GM10248 (cell line): ENCODE measurements around the gene TRIM15.
"Not testable (repeated sequence)": the region's sequence is repeated elsewhere in the genome, so short reads cannot be mapped to it uniquely, and the experiment has no call there.

Experiments used
- CTCF ChIA-PET: fragments of 300-600 bp; sonication (Branson Sonifier 250); formaldehyde crosslinking; extraction: SDS; loops from one replicate; lab custom pipeline; 2021; ENCODE audit warnings: antibody characterized with exemption; lab: Yijun Ruan, JAX
- POLR2A ChIA-PET: fragments of 350-650 bp; sonication (Branson Sonifier 250); formaldehyde crosslinking; extraction: SDS; loops from one replicate; lab custom pipeline; 2020; ENCODE audit warnings: antibody characterized with exemption; lab: Yijun Ruan, JAX
- DNase-seq: peaks from one replicate; pipeline ENCODE4 v3.0.0; 2012; ENCODE audit errors: extremely low spot score
- CTCF ChIP-seq: IDR thresholded peaks from 2 replicates; pipeline ENCODE4 v1.5.1; 2012; ENCODE audit warnings: mild to moderate bottlenecking, low read depth; ENCODE audit errors: extremely low read depth, missing control alignments, control extremely low read depth

TRIM15 gene

DNA sequence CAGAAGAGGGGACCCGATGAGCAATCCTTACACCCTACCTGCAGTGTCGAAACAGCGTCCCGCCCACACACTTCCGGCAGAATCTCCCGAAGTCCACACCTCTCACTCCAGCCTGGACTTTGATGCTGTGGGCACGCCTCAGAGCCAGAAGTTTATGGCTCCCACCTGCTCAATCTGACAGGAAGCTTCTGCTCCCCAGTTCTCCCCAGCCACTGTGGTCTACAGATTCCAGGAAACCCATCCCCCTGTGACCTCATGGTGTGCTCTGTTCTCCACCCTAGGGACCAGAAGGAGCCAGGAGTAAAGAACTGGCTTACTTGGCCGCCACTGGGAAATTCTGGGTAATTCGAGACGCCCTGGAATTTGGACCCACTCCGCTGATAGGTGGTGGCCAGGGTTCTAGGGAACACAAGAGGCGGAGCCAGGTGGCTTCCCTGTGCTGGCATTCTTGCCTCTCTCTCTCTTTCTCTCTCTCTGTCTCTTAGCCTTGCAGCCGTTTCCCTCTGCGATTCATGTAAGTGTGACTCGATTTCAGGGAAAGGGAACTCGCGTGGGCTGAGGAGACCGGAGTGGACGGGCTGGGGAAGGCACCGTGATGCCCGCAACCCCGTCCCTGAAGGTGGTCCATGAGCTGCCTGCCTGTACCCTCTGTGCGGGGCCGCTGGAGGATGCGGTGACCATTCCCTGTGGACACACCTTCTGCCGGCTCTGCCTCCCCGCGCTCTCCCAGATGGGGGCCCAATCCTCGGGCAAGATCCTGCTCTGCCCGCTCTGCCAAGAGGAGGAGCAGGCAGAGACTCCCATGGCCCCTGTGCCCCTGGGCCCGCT lies at the start of gene TRIM15:
TRIM15 (plus strand) TSS at position 457 of the 828 bp plus-strand sequence; CDS start at position 596, 139 bp downstream.
- ChIA-PET CTCF (interaction anchor here (1.2 kb wide), 2 partner anchors 32 to 61 kb away, joined by 3 to 6 read pairs; no protein-coding TSS in a partner anchor), POLR2A (no interaction called here)
- DNase-seq, result peak; percentile 56
- TF ChIP-seq CTCF, result no peak

DNA sequence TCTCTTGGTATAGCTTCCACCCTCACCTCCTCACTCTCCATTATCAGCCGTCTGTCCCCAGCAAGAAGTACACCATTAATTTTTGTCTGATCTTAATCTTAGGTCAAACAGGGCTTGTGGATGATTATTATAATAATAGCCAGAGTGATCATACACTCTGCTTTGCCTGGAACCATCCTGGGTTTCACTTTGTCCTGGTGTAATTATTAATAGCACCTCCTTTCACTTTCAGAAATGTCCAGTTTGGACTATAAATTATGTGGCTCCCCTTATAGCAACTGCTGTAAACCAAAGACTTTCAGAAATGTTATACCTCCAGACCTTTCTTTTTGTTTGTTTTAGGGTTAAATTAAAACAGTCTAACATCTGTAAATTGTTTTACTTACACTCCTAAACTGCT lies 49.5 kb upstream of the TRIM15 start:
- POLR2A ChIA-PET, result no interaction called here
- CTCF ChIA-PET, result interaction anchor here (1.0 to 4.0 kb wide), 4 partner anchors 9 to 17 kb away, joined by 4 to 31 read pairs (median 14); no protein-coding TSS in a partner anchor
- DNase-seq, result no peak
- no peak for TF ChIP-seq CTCF

DNA sequence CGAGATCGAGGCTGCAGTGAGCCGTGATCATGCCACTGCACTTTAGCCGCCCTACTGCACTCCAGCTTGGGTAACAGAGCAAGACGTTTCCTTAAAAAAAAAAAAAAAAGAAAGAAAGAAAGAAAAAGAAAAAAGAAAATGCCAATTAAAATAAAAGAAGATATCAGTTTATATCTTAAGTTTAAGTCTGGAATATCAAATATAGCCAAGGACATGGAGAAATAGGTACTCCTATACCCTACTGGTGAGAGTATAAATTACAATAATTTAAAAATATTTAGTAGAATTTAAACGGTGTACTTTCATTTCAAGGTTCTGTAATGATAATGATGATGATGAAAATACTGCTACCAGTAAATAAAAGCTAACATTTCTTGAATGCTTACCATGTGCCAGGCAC lies 46.6 kb upstream of the TRIM15 start:
- no peak for DNase-seq
- ChIA-PET CTCF (interaction anchor here (1.4 to 2.7 kb wide), 3 partner anchors 10 to 15 kb away, joined by 4 to 16 read pairs (median 8); no protein-coding TSS in a partner anchor), POLR2A (no interaction called here)
- TF ChIP-seq CTCF, result no peak

GRCh38 chr6:30118691-30119090 lies 44.7 kb upstream of the TRIM15 start:
- POLR2A ChIA-PET, DNase-seq: not testable (repeated sequence)
- CTCF ChIA-PET, result interaction anchor here (0.9 to 1.2 kb wide), 2 partner anchors 13 to 15 kb away, joined by 3 to 4 read pairs; no protein-coding TSS in a partner anchor

DNA sequence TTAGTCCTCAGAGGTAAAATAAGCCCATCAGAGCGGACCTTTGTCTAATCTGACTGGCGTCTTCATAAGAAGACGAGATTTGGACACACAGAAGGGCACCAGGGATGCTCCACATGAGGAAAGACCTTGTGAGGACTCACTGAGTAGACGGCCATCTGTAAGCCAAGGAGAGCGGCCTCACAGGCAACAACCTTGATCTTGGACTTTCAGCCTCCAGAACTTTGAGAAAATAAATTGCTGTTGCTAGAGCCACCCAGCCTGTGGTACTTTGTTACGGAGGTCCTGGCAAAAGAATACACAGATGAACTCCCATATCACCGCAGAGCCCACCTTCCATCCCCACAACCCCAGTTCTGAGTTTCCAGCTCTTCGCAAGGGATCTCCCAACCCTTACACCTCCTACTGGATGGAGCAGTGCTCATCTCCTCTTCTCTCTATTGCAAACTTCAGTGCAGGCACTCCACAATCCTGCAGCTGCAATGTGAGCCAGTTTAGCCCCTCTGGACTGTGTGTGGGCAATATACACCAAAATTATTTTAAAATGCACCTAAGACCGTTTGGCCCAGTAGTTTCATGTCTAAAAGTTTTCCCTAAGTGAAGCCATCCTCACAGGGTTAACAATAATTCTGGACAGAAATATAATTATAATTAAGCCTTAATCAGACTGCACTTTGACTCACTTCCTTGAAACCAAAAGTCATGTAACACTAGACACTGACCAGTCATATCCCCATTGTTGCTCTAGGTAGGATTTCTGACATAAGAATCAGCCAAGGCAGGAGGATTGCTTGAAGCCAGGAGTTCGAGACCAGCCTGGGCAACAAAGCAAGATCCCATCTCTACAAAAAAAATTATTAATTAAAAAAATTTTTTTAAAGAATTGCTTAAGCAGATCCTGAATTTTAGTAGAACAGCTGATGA lies 41.6 kb upstream of the TRIM15 start:
- no peak for DNase-seq
- TF ChIP-seq CTCF, result no peak
- CTCF ChIA-PET, result interaction anchor here (1.2 to 3.1 kb wide), 4 partner anchors 11 to 46 kb away, joined by 3 to 23 read pairs (median 6); no protein-coding TSS in a partner anchor
- POLR2A ChIA-PET, result no interaction called here

GRCh38 chr6:30122515-30122914 lies 40.8 kb upstream of the TRIM15 start:
- DNase-seq, result no peak
- ChIA-PET POLR2A (no interaction called here), CTCF (interaction anchor here (1.2 to 3.1 kb wide), 4 partner anchors 10 to 45 kb away, joined by 3 to 23 read pairs (median 6); no protein-coding TSS in a partner anchor)
- TF ChIP-seq CTCF, result no peak
